Endothelial cell (in vitro differentiated cells): ENCODE data around the gene GREM2. TPM values are rescaled to one million over a fixed set of nuclear protein-coding genes. Genes with fewer than 3 reads are reported as not detected.

Experiments used
- DNase-seq: peaks from one replicate; pipeline ENCODE4 v3.0.0; 2021; ENCODE audit warnings: low spot score
- H3K27ac Mint-ChIP-seq: one replicate; pipeline ENCODE4 v1.8.0; 2021; ENCODE audit warnings: mixed read lengths, inconsistent platforms; ENCODE audit not compliant: unreplicated experiment
- H3K27me3 Mint-ChIP-seq: one replicate; pipeline ENCODE4 v1.8.0; 2021; ENCODE audit warnings: mild to moderate bottlenecking, moderate library complexity, mixed read lengths, inconsistent platforms; ENCODE audit not compliant: unreplicated experiment
- H3K36me3 Mint-ChIP-seq: one replicate; pipeline ENCODE4 v1.8.0; 2021; ENCODE audit warnings: mild to moderate bottlenecking, low read depth, mixed read lengths, inconsistent platforms; ENCODE audit not compliant: unreplicated experiment
- H3K4me1 Mint-ChIP-seq: one replicate; pipeline ENCODE4 v1.8.0; 2021; ENCODE audit warnings: mild to moderate bottlenecking, mixed read lengths, inconsistent platforms; ENCODE audit not compliant: unreplicated experiment
- H3K4me3 Mint-ChIP-seq: one replicate; pipeline ENCODE4 v1.8.0; 2021; ENCODE audit warnings: mild to moderate bottlenecking, mixed read lengths, inconsistent platforms; ENCODE audit not compliant: unreplicated experiment
- H3K9me3 Mint-ChIP-seq: one replicate; pipeline ENCODE4 v1.8.0; 2021; ENCODE audit warnings: mixed read lengths, inconsistent platforms; ENCODE audit not compliant: unreplicated experiment
- CTCF ChIP-seq: fragments of 200-600 bp; sonication (generic); IDR thresholded peaks from one replicate; pipeline ENCODE4 v1.5.0; 2021; ENCODE audit warnings: antibody characterized with exemption; ENCODE audit not compliant: unreplicated experiment
- total RNA-seq: library from RNA; stranded (reverse); fragmentation: NEBNext Ultra II Directional; extraction: Animal tissue kit (Norgen Biotek cat#: 25700); gene quantifications from one replicate; pipeline ENCODE4 v1.2.1, GENCODE V29; 2021; ENCODE audit not compliant: unreplicated experiment

Gene GREM2
- total RNA-seq, 1 donor from 2014 or later: 0.23 TPM

DNA sequence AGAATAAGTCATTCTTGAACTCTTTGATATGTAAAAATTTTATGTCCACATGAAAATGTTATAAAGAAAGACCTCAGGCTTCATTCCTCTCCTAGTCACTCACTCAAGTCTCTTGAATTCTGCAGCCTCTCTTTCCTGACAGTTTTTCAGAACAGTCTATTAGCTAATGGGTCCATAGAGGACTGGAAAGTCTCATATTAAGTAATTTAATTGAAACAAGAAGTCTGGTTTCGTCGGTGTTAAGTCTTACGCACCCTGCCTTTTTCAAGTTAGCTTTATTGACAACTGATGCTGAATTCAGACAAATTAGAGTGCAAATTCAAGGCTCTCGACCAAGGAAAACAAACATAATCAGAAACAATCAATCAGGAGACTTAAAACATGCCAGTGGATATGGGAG is 105.8 kb downstream of the GREM2 start:
- no peak overlapping the region for H3K4me3 Mint-ChIP-seq
- no peaks in the 10 kb centered on the region for H3K27me3 Mint-ChIP-seq
- no peak overlapping the region for H3K27ac Mint-ChIP-seq
- no peaks in the 10 kb centered on the region for H3K4me1 Mint-ChIP-seq
- DNase-seq: no peak
- H3K36me3 Mint-ChIP-seq: no peaks in the 10 kb centered on the region
- no peak for TF ChIP-seq CTCF
- no peaks in the 10 kb centered on the region for H3K9me3 Mint-ChIP-seq

DNA sequence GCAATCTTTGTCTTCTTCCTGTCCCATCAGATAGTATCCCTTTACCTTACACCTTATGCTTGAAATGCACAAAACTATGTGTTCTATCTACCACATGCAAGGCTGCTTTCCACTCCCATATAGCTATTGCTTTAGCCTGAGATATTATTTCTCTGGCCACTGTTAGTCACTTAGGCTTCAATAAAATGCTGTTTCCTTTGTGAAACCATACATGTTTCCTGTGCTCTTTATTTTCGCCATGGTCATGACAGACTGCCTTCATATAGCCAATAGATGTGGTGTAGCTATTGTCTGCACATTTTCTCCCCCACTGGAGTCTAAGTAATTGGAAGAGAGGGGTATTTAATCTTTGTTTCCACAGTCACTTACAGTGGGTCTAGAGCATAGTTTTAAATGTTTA is 108.4 kb downstream of the GREM2 start:
- Mint-ChIP-seq H3K4me1 (peaks cover 4% of the 10 kb centered on the region), H3K9me3 (no peaks in the 10 kb centered on the region), H3K27me3 (no peaks in the 10 kb centered on the region), H3K36me3 (no peaks in the 10 kb centered on the region), H3K4me3 (no peak overlapping the region), H3K27ac (no peak overlapping the region)
- no peak for DNase-seq
- TF ChIP-seq CTCF: no peak

- Mint-ChIP-seq H3K27ac (no peak overlapping the region), H3K4me1 (peaks cover 8% of the 10 kb centered on the region), H3K9me3 (no peaks in the 10 kb centered on the region), H3K36me3 (no peaks in the 10 kb centered on the region), H3K4me3 (no peak overlapping the region), H3K27me3 (no peaks in the 10 kb centered on the region)
- DNase-seq: no peak
- TF ChIP-seq CTCF: no peak
Measured at GRCh38 chr1:240503036-240503435, 108.9 kb downstream of the GREM2 start.

GRCh38 chr1:240501115-240501514 is 110.8 kb downstream of the GREM2 start:
- no peak for DNase-seq
- no peak overlapping the region for H3K27ac Mint-ChIP-seq
- no peaks in the 10 kb centered on the region for H3K36me3 Mint-ChIP-seq
- H3K9me3 Mint-ChIP-seq: no peaks in the 10 kb centered on the region
- peaks cover 11% of the 10 kb centered on the region for H3K4me1 Mint-ChIP-seq
- TF ChIP-seq CTCF: no peak
- no peak overlapping the region for H3K4me3 Mint-ChIP-seq
- no peaks in the 10 kb centered on the region for H3K27me3 Mint-ChIP-seq

- DNase-seq: no peak
- H3K27ac Mint-ChIP-seq: no peak overlapping the region
- no peak for TF ChIP-seq CTCF
- peaks cover 11% of the 10 kb centered on the region for H3K4me1 Mint-ChIP-seq
- H3K9me3 Mint-ChIP-seq: no peaks in the 10 kb centered on the region
- H3K4me3 Mint-ChIP-seq: no peak overlapping the region
- H3K27me3 Mint-ChIP-seq: no peaks in the 10 kb centered on the region
- H3K36me3 Mint-ChIP-seq: no peaks in the 10 kb centered on the region
Measured at GRCh38 chr1:240500647-240501046, 111.3 kb downstream of the GREM2 start.
